GM13977 (cell line): Measurements from ENCODE around the gene ASTN1.

Source experiments
- DNase-seq: peaks from one replicate; pipeline ENCODE4 v3.0.0; 2012; ENCODE audit warnings: low spot score
- in situ Hi-C: fragments of 300-500 bp; cut with MboI; formaldehyde crosslinking; loops from one replicate; pipeline ENCODE4 v1.12.0; 2022; ENCODE audit warnings: low sequenced_read_pairs, low pct_unique_long_range_greater_than_20kb, mixed read lengths, inconsistent platforms; ENCODE audit not compliant: unreplicated experiment
- TF ChIP-seq, protein P1 (sequence below): IDR thresholded peaks from 2 replicates; pipeline ENCODE4 v1.5.1; 2012; ENCODE audit warnings: mild to moderate bottlenecking, control low read depth; ENCODE audit not compliant: insufficient read depth; ENCODE audit errors: extremely low read depth, missing control alignments

Gene ASTN1

GRCh38 chr1:177035586-177035985, 128.9 kb downstream of the ASTN1 start:
- in situ Hi-C loops: no loop called here
- no peak for DNase-seq
- TF ChIP-seq, protein P1, sequence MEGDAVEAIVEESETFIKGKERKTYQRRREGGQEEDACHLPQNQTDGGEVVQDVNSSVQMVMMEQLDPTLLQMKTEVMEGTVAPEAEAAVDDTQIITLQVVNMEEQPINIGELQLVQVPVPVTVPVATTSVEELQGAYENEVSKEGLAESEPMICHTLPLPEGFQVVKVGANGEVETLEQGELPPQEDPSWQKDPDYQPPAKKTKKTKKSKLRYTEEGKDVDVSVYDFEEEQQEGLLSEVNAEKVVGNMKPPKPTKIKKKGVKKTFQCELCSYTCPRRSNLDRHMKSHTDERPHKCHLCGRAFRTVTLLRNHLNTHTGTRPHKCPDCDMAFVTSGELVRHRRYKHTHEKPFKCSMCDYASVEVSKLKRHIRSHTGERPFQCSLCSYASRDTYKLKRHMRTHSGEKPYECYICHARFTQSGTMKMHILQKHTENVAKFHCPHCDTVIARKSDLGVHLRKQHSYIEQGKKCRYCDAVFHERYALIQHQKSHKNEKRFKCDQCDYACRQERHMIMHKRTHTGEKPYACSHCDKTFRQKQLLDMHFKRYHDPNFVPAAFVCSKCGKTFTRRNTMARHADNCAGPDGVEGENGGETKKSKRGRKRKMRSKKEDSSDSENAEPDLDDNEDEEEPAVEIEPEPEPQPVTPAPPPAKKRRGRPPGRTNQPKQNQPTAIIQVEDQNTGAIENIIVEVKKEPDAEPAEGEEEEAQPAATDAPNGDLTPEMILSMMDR: no peak

DNA sequence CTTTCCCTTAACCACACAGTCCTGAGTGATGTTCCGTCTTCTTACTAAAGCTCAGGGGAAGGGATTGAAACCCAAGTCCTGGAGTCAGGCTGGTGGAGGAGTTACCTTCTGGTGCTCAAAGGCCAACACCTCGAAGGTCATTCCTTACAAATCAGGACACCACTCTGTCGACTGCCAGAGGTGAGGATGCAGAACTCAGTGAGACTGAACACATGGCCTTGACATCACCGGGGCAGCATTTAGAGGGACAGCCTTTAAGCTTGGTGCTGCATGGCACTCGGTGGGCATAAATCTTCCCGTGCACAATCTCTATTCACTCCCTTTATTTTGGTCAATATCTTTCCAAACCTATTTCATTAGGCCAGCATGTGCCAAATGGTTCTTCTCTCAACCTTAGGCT, 130.9 kb downstream of the ASTN1 start:
- TF ChIP-seq, protein P1: no peak
- no peak for DNase-seq
- in situ Hi-C loops: no loop called here

GRCh38 chr1:177032434-177032833, 132.1 kb downstream of the ASTN1 start:
- in situ Hi-C loops: no loop called here
- no peak for DNase-seq
- TF ChIP-seq, protein P1: no peak

DNA sequence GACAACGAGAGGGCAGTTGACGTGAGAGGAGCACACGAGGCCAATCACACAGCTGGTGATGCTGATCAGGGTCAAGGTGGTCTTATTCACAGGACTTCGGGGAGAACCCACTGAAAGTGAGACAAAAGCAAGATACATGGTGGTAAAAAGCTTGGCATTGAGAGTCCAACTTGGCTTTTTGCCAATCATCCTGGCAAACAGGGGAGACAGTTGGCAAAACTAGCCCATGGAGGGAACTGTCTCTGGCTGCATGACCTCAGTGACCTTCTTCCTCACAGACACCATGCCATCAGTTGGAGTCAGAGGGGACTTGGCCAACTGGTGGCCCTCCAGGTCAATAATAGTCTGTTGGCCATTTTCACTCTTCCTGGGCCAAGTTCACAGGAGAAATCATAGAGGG, 139.9 kb downstream of the ASTN1 start:
- TF ChIP-seq, protein P1: no peak
- DNase-seq: no peak
- in situ Hi-C loops: no loop called here

DNA sequence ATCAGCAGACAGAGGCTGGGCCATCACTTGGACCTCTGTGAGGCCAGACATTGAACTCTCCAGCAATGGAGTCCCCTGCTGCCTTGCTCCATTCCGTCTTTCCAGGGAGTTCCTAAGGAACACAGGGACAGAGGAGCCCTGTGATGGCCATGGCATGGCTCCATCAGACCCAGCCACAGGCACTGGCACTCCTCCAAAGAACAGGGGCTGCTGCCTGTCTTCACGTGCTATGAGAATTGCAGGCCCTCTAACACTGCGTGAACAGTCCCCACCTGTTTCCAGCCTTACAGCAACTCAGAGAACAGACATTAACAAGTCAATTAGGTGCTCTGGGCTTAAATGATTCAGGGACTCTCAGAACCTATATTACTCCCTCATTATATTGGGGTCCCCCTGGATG, 140.8 kb downstream of the ASTN1 start:
- in situ Hi-C loops: no loop called here
- TF ChIP-seq, protein P1: no peak
- no peak for DNase-seq

DNA sequence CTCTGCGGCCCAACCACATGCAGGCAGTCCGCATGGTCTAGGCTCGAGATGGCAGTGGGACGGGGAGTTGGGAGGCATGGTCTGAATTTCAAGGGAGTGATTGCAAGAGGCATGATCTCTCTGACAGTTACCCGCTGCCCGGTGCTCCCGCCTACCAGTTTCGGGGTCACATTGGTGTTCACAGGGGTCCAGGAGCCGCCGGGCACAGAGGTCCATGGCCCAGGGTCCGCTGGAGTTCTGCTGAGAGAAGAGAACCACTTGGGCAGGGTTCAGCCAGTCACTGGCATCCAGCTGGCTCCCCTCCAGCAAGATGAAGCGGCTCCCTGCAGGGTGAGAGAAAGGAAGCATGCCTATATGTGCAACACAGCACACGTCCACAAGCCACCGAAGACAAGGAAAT, 141.3 kb downstream of the ASTN1 start:
- DNase-seq: no peak
- TF ChIP-seq, protein P1: no peak
- in situ Hi-C loops: no loop called here

- TF ChIP-seq, protein P1: no peak
- DNase-seq: no peak
Measured at GRCh38 chr1:177021687-177022086, 142.8 kb downstream of the ASTN1 start.

More at GRCh38 chr1:177021687-177022086, 142.8 kb downstream of the ASTN1 start:
- in situ Hi-C loops: no loop called here
